GM10847 (cell line): Measurements from ENCODE around the gene YPEL2.

Source experiments
- POLR2A ChIP-seq: IDR thresholded peaks from 2 replicates; pipeline ENCODE4 v1.6.1; 2011; ENCODE audit not compliant: insufficient read length; ENCODE audit errors: extremely low read depth

Gene YPEL2

GRCh38 chr17:59346876-59347407, 15.5 kb downstream of the YPEL2 start:
- no peak for TF ChIP-seq POLR2A

- TF ChIP-seq POLR2A: no peak
Measured at GRCh38 chr17:59347975-59348391, 16.5 kb downstream of the YPEL2 start.

- no peak for TF ChIP-seq POLR2A
Measured at GRCh38 chr17:59349178-59349577, 17.7 kb downstream of the YPEL2 start.

GRCh38 chr17:59353106-59353854, 21.8 kb downstream of the YPEL2 start:
- TF ChIP-seq POLR2A: no peak

GRCh38 chr17:59353936-59354755, 22.7 kb downstream of the YPEL2 start:
- no peak for TF ChIP-seq POLR2A

GRCh38 chr17:59355030-59355701, 23.7 kb downstream of the YPEL2 start:
- no peak for TF ChIP-seq POLR2A

- no peak for TF ChIP-seq POLR2A
Measured at GRCh38 chr17:59355702-59356325, 24.4 kb downstream of the YPEL2 start.

GRCh38 chr17:59356543-59357218, 25.2 kb downstream of the YPEL2 start:
- no peak for TF ChIP-seq POLR2A

GRCh38 chr17:59357219-59357697, 25.8 kb downstream of the YPEL2 start:
- TF ChIP-seq POLR2A: no peak

GRCh38 chr17:59357929-59358328, 26.5 kb downstream of the YPEL2 start:
- TF ChIP-seq POLR2A: no peak

GRCh38 chr17:59361386-59361785, 29.9 kb downstream of the YPEL2 start:
- TF ChIP-seq POLR2A: no peak

- no peak for TF ChIP-seq POLR2A
Measured at GRCh38 chr17:59361916-59362810, 30.7 kb downstream of the YPEL2 start.

- TF ChIP-seq POLR2A: no peak
Measured at GRCh38 chr17:59362811-59363205, 31.4 kb downstream of the YPEL2 start.
